ENCODE results near the gene DYNLRB1.

DNA sequence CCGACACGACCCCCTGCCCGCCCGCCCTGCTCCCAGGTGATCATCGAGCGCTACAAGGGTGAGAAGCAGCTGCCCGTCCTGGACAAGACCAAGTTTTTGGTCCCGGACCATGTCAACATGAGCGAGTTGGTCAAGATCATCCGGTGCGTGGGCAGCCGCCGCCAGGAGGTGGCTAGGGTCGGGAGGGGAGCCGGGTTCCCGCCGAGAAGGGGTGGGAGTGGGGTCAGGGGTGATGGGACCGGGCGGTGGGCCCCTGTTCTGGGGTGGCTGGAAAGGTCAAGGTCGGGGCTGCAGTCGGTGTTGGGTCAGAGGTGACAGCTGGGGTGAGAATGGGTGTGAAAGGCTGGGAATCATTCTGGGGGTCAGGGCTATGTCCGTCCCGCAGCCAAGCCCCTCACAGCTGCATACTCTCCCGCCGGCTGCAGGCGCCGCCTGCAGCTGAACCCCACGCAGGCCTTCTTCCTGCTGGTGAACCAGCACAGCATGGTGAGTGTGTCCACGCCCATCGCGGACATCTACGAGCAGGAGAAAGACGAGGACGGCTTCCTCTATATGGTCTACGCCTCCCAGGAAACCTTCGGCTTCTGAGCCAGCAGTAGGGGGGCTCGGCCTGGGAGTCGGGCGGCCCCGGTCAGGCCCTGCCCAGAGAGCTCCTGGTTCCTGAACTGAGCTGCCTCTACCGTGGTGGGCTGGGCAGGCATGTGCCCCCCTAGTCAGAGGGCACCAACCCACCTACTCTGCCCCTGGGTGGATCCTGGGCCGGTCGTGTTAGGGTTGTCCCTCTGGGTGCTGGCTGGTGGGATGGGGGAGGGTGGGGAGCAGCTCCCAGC lies 43.3 kb downstream of the DYNLRB1 start:
- TF ChIP-seq REST (IDR thresholded peaks at IDR 0.05; ENCODE audit: insufficient read depth in 1 of 2, low read depth in 2 of 2, low read length in 2 of 2) (no peak), SIN3A (IDR thresholded peaks at IDR 0.05; ENCODE audit: borderline replicate concordance, insufficient read depth, low read length) (no peak), TAF1 (IDR thresholded peaks at IDR 0.05; ENCODE audit: borderline replicate concordance, insufficient read depth, low read length) (no peak)
